ENCODE results near the gene A2M. TPM values are rescaled to one million over a fixed set of nuclear protein-coding genes. Genes with fewer than 3 reads are reported as not detected.

Gene A2M
- total and polyA plus RNA-seq, 9 of the 15 experiments (the other 6 are each of a cell fraction or from before 2014, with no cell fraction given): 0.08 to 2.3 TPM; not detected in 7

- no peak overlapping the region for H3K4me3 ChIP-seq
- no peak overlapping the region for H3K4me2 ChIP-seq (ENCODE audit: insufficient read depth, low read length)
- H3K9me1 ChIP-seq (ENCODE audit: control insufficient read depth, insufficient read depth, low read length): no peaks in the 10 kb centered on the region
- no peaks in the 10 kb centered on the region for H3K36me3 ChIP-seq (ENCODE audit: control insufficient read depth, insufficient read depth, low read length)
- peaks cover 0 to 11% of the 10 kb centered on the region in 2 experiments; a peak in 1 of 5 replicates for H3K27me3 ChIP-seq (ENCODE audit: control insufficient read depth in 2 of 2, insufficient read depth in 2 of 2, low read length in 2 of 2)
- POLR2A ChIA-PET: no interaction called here
- H4K20me1 ChIP-seq (replicated peaks; ENCODE audit: control insufficient read depth, insufficient read depth, low read length): no peaks in the 10 kb centered on the region
- CTCF ChIA-PET (ENCODE audit: low intra/inter-chr PET ratio): no interaction called here
- H3K27ac ChIP-seq (ENCODE audit: extremely low read depth, low read depth, low read length): no peak overlapping the region
- TF ChIP-seq NFE2L1 (tag; IDR thresholded peaks at IDR 0.05; ENCODE audit: borderline replicate concordance, low read depth) (no peak), CGGBP1 (CRISPR knock-in tag; IDR thresholded peaks at IDR 0.05) (no peak), ZNF212 (CRISPR knock-in tag; IDR thresholded peaks at IDR 0.05) (no peak), TRIM24 (IDR thresholded peaks at IDR 0.05) (no peak), TAF9B (IDR thresholded peaks at IDR 0.05; ENCODE audit: partially characterized antibody) (no peak), MLLT1 (IDR thresholded peaks at IDR 0.05) (no peak), SMARCA5 (IDR thresholded peaks at IDR 0.05) (no peak), CBX2 (IDR thresholded peaks at IDR 0.05; ENCODE audit: insufficient read depth, low read length, poor library complexity, severe bottlenecking) (no peak)
- no peak overlapping the region for H3K9ac ChIP-seq (ENCODE audit: insufficient read depth in 1 of 2, low read depth in 2 of 2, low read length in 2 of 2)
- intact Hi-C loops (cut with micrococcal nuclease) (no loop called here), in situ Hi-C loops (cut with MboI) (no loop called here)
- no peaks in the 10 kb centered on the region for H3K9me3 ChIP-seq (replicated peaks; ENCODE audit: control insufficient read depth, insufficient read depth, low read depth, low read length)
- 0% methylated on average over 2 of the region's 2 CpGs for WGBS (ENCODE audit: insufficient coverage, low coverage, missing lambda C conversion rate)
- no peak for FAIRE-seq
- no peak for DNase-seq (ENCODE audit: extremely low read depth in 1 of 4, low spot score in 3 of 4)
- ATAC-seq: no peak
- H3K4me1 ChIP-seq (replicated peaks in 1 of 2; ENCODE audit: control insufficient read depth in 2 of 2, insufficient read depth in 2 of 2, low read length in 2 of 2): no peaks in the 10 kb centered on the region
- H3K79me2 ChIP-seq (ENCODE audit: control insufficient read depth, insufficient read depth, low read length): no peaks in the 10 kb centered on the region
- no TSS peak for BruUV-seq (replicated peaks)
- no peak overlapping the region for H2AFZ ChIP-seq (ENCODE audit: low read depth, low read length)
These were observed 19.0 kb downstream of the A2M start for GRCh38 chr12:9096563-9097176.

Data from K562 (cell line).